Measurements from ENCODE around the gene ATIC. TPM values are rescaled to one million over a fixed set of nuclear protein-coding genes. Genes with fewer than 3 reads are reported as not detected.

The ATIC gene
- total RNA-seq, 1 experiment from 2014 or later = 295 TPM

DNA sequence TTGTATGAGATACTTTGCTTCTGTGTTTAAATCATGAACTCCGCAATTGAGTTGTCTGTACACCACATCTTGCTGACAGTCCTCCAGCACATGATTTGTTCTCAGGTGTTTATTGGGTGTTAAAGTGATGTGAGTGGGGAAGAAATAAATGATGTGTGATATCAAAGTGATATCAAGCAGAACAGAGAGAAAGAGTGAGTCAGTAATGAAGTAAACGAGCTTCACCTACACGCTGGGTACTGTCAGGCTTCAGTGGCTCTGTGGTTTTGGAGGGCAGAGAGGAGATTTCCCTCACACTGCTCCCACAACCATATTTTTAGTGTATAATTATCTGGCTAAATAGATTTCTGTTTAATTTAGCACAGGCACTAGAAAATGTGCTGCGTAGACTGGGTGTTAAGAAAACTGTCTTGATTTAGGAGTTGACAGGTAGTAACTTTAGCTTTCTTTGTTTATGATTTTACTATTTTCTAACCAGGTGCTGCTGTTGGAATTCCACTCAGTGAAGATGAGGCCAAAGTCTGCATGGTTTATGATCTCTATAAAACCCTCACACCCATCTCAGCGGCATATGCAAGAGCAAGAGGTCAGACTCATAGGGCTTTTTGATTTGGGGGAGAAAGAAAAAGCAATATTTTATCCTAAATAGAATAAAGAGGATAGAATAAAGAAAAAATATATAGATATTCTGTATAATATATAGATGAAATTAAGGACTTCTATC, 21.2 kb downstream of the ATIC start:
- Mint-ChIP-seq H3K4me3 (no peak overlapping the region), H3K27ac (no peak overlapping the region), H3K9me3 (no peaks in the 10 kb centered on the region), H3K36me3 (ENCODE audit: insufficient read depth in 1 of 3, low read depth in 3 of 3) (peaks cover 40 to 86% (median 85%) of the 10 kb centered on the region in 3 experiments; a peak in 6 of 7 replicates), H3K27me3 (ENCODE audit: low read depth) (no peaks in the 10 kb centered on the region), H3K4me1 (0 out of 4 replicates have a peak, but pooled peaks cover 0 to 3% of the 10 kb centered on the region in 2 experiments)
- H2BK15ac ChIP-seq (ENCODE audit: low read depth, low read length) = no peak overlapping the region
- no peak overlapping the region for H3K23ac ChIP-seq (ENCODE audit: insufficient read length, low read depth, low read length)
- H3K79me2 ChIP-seq (ENCODE audit: insufficient read depth, low read length) = peaks cover 2% of the 10 kb centered on the region; the same call in 1 of the 2 replicates
- no peak overlapping the region for H3K9ac ChIP-seq (ENCODE audit: extremely low read depth, insufficient read length, low read length)
- no peak overlapping the region for H4K8ac ChIP-seq (replicated peaks; ENCODE audit: insufficient read length, low read depth, low read length)
- H2BK120ac ChIP-seq (ENCODE audit: low read depth, low read length, poor library complexity, severe bottlenecking) = no peak overlapping the region
- H3K27ac ChIP-seq (ENCODE audit: insufficient read length, low read depth, low read length) = no peak overlapping the region
- H3K9me3 ChIP-seq (ENCODE audit: control insufficient read depth, low read depth, low read length) = no peaks in the 10 kb centered on the region
- H3K23me2 ChIP-seq (ENCODE audit: insufficient read length, low read depth, low read length, poor library complexity, severe bottlenecking) = no peaks in the 10 kb centered on the region
- H3K56ac ChIP-seq (ENCODE audit: insufficient read length, low read depth, low read length) = no peak overlapping the region
- H3K18ac ChIP-seq (ENCODE audit: insufficient read length, low read depth, low read length) = no peak overlapping the region
- no peak overlapping the region for H2AK5ac ChIP-seq (ENCODE audit: insufficient read length, low read length)
- no peak overlapping the region for H2BK20ac ChIP-seq (ENCODE audit: low read depth, low read length, poor library complexity, severe bottlenecking)
- peaks cover 3% of the 10 kb centered on the region for H3K79me1 ChIP-seq (ENCODE audit: insufficient read depth, low read depth, low read length, poor library complexity, severe bottlenecking)
- no peak overlapping the region for H2BK5ac ChIP-seq (ENCODE audit: insufficient read length, low read length)
- H4K5ac ChIP-seq (ENCODE audit: insufficient read length, low read depth, low read length) = no peak overlapping the region
- H4K20me1 ChIP-seq (ENCODE audit: control insufficient read depth, insufficient read depth, insufficient read length) = no peaks in the 10 kb centered on the region
- H2AFZ ChIP-seq (ENCODE audit: low read length) = no peak overlapping the region
- TF ChIP-seq CTCF (conservative IDR thresholded peaks at IDR 0.05) = no peak
- no peak overlapping the region for H3K4me2 ChIP-seq (ENCODE audit: insufficient read depth, insufficient read length, low read length)
- H4K91ac ChIP-seq (ENCODE audit: insufficient read length, low read depth, low read length) = no peak overlapping the region
- no peaks in the 10 kb centered on the region for H3K27me3 ChIP-seq (ENCODE audit: insufficient read depth, low read length)
- no peaks in the 10 kb centered on the region for H3K4me1 ChIP-seq (ENCODE audit: insufficient read depth, low read length)
- H3T11ph ChIP-seq (ENCODE audit: low read length) = no peak overlapping the region
- WGBS (ENCODE audit: extremely low coverage, insufficient read length, low lambda C conversion rate) = no CpG with 5 or more reads among the region's 5 CpGs
- H3K4ac ChIP-seq (ENCODE audit: low read depth, low read length) = no peak overlapping the region
- no peak for DNase-seq
- no peak overlapping the region for H2BK12ac ChIP-seq (ENCODE audit: insufficient read length, low read depth, low read length)
- H3K14ac ChIP-seq (ENCODE audit: insufficient read depth, low read length) = no peak overlapping the region

Measured in H9 (cell line).